HUES48 (cell line): ENCODE data around the gene TBC1D9B.

ENCODE experiments used
- H3K27ac ChIP-seq: one replicate; pipeline ENCODE4 v1.7.0; 2013; ENCODE audit warnings: low read depth, low read length, inconsistent platforms
- H3K27me3 ChIP-seq: 2 replicates; pipeline ENCODE4 v1.6.1; 2013; ENCODE audit warnings: mild to moderate bottlenecking, low read length; ENCODE audit not compliant: control insufficient read depth, insufficient read depth
- H3K36me3 ChIP-seq: 2 replicates; pipeline ENCODE4 v1.6.1; 2013; ENCODE audit warnings: low read length; ENCODE audit not compliant: control insufficient read depth, insufficient read depth
- H3K4me1 ChIP-seq: 2 replicates; pipeline ENCODE4 v1.6.1; 2013; ENCODE audit warnings: mild to moderate bottlenecking, low read length; ENCODE audit not compliant: control insufficient read depth, insufficient read depth
- H3K4me3 ChIP-seq: 2 replicates; pipeline ENCODE4 v1.5.1; 2013; ENCODE audit warnings: mild to moderate bottlenecking, low read depth, low read length
- H3K9ac ChIP-seq: 2 replicates; pipeline ENCODE4 v1.6.1; 2013; ENCODE audit warnings: mild to moderate bottlenecking, low read depth, low read length, moderate library complexity
- H3K9me3 ChIP-seq: 2 replicates; pipeline ENCODE4 v1.6.1; 2013; ENCODE audit warnings: low read length; ENCODE audit not compliant: control insufficient read depth, insufficient read depth

The TBC1D9B gene

DNA sequence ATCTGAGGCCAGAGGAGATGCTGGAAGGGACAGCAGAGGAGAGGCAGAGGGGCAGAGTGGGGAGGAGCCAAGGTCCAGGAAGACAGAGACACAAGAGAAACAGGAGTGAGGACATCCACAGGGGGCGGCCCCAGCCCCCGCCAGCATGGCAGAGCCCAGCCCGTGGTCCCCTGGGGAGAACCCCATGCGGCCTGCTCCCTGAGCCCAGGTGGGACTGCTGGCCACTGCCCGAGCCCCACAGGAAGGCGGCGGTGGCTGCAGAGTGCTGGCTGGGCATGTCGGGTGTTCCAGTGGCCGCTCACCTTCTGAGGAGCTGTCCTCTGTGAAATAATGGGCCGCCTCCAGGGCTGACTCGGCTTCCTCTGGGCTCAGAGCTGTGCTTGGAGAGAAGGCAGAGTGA, 40.2 kb downstream of the TBC1D9B start:
- Histone ChIP-seq H3K4me1 (no peaks in the 10 kb centered on the region), H3K27ac (no peak overlapping the region)

DNA sequence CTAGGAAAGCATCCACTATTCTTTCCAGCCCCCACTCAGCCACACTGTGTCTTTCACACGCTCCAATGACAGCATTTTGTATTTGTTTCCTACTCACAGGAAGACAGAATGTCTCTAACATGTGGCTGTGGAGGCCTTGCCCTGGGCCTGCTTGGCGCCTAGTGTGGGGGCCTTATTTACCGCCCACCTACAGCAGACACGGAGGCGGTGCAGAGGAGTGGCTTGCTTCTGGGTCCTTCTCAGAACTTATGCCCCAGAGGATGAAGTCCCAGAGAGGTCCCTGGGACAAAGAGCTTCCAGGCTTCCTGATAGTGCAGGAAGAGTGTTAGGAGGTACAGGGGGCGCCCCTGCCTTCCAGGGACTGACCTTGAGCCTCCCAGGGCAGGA, 40.6 kb downstream of the TBC1D9B start:
- Histone ChIP-seq H3K9me3 (no peaks in the 10 kb centered on the region), H3K4me3 (no peak overlapping the region), H3K27me3 (no peaks in the 10 kb centered on the region), H3K27ac (no peak overlapping the region), H3K9ac (no peak overlapping the region), H3K4me1 (no peaks in the 10 kb centered on the region), H3K36me3 (peaks cover 54% of the 10 kb centered on the region)

More for the DNA sequence above, 40.2 kb downstream of the TBC1D9B start:
- no peaks in the 10 kb centered on the region for H3K27me3 ChIP-seq
- H3K9me3 ChIP-seq = no peaks in the 10 kb centered on the region
- H3K4me3 ChIP-seq = no peak overlapping the region
- no peak overlapping the region for H3K9ac ChIP-seq
- peaks cover 54% of the 10 kb centered on the region for H3K36me3 ChIP-seq

DNA sequence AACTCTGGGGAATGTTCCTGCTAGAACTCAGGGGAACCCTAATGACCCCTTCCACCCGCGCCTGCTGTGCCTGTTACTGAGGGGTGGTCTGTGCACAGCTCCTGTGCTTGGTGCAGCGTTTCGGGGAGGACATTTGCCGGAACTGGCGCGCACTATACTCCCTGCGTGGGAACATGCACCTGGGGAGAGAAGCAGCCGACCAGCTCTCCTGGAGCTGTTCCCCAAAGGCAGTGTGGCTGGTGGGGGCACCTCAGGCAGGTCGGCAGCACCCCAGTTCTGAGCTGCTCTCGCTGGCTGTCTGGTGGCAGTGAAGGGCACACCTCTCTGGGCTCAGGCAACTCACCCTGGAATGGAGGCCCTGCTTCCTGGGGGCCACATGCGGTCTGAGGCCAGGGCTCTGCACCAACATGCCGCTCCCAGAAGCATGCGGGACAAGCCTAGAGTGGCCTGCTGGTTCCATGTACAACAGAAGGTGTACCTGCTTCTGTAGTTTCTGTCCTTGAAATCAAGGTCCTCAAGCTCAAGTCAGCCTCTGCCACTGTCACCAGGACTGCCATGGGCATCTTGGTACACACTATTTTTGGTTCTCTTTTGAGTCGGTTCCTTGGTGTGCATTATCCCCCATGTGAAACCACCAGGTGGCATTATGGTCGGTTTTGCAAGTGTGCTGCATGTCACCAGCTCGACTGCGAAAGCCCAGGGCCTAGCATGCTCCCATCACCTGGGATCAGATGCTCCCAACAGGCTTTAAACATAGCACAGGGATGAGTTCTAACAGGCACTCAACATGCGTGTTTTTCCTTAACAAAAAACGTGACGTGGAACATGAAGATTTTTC, 41.2 kb downstream of the TBC1D9B start:
- Histone ChIP-seq H3K36me3 (peaks cover 54% of the 10 kb centered on the region), H3K27me3 (no peaks in the 10 kb centered on the region), H3K27ac (no peak overlapping the region), H3K4me1 (no peaks in the 10 kb centered on the region), H3K4me3 (no peak overlapping the region), H3K9ac (no peak overlapping the region), H3K9me3 (no peaks in the 10 kb centered on the region)

DNA sequence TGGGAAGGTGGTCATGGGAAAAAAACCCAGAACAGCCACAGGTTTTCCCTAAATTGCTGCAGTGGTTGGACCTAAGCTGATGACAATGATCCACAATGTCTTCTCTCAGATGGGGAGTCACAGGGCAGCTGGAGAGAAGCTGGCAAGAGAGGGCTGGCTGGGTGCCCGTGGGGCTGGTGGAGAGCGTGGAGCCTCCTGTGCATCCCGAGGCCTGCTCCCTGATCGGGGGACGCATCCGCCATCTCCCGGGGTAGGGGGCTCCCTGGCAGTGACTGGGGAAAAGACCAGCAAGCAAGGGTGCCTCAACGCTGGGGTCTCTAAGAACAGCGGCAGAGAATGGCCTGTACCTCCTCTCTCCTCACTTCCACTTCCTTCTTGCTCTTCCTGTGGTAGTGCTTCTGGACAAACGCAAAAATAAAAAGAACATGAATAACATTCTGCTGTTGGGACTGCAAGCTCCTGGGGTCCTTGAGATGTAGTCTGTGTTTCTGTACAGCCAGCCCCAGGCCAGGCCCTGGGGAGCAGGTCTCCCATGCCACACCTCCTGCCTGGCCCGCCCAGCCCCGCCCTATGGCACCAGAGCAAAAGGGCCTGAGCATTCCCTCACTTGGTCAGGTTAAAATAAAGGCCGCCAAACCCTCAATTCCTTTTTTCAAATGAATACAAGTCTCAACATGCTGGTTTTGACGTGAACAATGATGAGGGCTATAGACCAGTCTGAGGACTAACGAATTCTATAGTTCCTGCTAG, 42.0 kb downstream of the TBC1D9B start:
- Histone ChIP-seq H3K9ac (no peak overlapping the region), H3K27me3 (no peaks in the 10 kb centered on the region), H3K27ac (no peak overlapping the region), H3K4me3 (no peak overlapping the region), H3K36me3 (peaks cover 47% of the 10 kb centered on the region), H3K4me1 (no peaks in the 10 kb centered on the region; the same call in 1 of the 2 replicates), H3K9me3 (no peaks in the 10 kb centered on the region)

DNA sequence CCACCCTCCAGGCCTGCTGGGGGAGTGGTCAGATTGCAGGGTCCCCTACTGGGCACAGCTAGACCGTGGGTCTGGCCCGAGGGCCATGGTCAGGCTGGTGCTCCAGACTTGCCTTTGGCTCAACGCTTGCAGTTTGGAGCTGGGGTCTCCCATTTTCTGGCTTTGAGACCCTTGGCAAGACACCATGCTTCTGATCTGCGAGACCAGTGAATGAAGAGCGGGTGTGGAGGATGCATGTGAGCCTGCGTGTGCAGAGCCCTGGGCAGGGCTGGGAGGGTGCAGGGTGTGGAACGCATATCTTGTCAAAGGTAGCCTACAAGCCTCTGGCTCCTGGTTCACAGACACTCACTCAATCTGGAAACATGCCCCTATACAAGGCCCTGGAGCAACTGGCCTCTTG, 43.0 kb downstream of the TBC1D9B start:
- Histone ChIP-seq H3K36me3 (peaks cover 46% of the 10 kb centered on the region), H3K9me3 (no peaks in the 10 kb centered on the region), H3K9ac (no peak overlapping the region), H3K4me3 (no peak overlapping the region), H3K4me1 (no peaks in the 10 kb centered on the region; the same call in 1 of the 2 replicates), H3K27ac (no peak overlapping the region), H3K27me3 (no peaks in the 10 kb centered on the region)

DNA sequence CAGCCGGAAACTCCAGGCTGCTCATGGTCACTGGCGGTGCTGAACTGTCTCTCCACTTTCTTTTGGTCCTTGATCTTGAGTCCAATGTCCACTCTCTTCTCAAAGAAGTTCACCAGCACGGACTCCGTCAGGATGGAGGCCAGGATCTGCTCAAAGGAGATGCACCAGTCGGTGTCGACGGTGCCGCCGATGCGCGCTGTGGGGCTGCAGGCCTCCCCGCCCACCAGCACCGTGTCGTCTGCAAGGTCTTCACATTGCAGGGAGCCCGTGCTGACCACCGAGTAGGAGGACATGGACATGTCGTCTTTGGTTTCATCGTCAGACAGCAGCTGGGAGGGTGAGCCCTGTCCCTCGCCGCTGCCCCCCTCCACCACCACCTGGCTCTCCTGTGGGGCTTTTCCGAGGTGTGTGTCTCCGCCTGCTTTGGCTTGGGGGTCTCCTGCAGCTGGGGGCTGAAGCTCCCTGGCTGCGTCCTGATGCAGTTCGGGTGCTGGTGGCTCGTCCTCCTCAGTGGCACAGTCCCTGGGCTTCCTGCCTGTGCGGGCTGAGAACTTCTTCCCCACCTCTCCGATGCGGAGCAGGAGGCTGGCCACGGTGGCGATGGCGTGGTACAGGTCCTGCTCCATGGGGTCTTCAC, 44.1 kb downstream of the TBC1D9B start:
- peaks cover 42% of the 10 kb centered on the region for H3K36me3 ChIP-seq

DNA sequence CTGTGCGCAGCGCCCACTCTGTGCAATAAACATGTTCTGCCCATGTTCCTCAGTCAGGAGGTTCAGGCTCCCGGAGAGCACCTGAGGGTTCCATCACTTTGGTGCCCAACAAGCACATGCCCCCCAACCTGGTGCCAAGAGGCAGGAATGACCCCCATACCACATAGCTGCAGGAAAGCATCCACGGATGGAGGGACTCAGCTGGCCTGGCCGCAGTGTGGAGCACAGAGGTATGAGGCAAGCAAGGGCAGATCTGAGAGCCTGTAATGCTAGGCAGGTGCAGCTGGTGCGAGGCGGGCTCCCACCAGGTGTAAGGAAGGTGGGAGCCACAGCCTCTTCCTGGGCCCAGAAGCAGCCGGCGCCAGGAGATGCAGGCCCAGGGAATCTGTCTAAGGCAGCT, 44.8 kb downstream of the TBC1D9B start:
- H3K4me3 ChIP-seq = no peak overlapping the region
- H3K4me1 ChIP-seq = no peaks in the 10 kb centered on the region; the same call in 1 of the 2 replicates
- H3K27me3 ChIP-seq = no peaks in the 10 kb centered on the region
- H3K27ac ChIP-seq = no peak overlapping the region
- H3K36me3 ChIP-seq = peaks cover 42% of the 10 kb centered on the region
- H3K9ac ChIP-seq = no peak overlapping the region
- no peaks in the 10 kb centered on the region for H3K9me3 ChIP-seq

More for the DNA sequence above, 44.1 kb downstream of the TBC1D9B start:
- Histone ChIP-seq H3K4me1 (no peaks in the 10 kb centered on the region; the same call in 1 of the 2 replicates), H3K27ac (no peak overlapping the region), H3K27me3 (no peaks in the 10 kb centered on the region), H3K9me3 (no peaks in the 10 kb centered on the region), H3K4me3 (no peak overlapping the region), H3K9ac (no peak overlapping the region)

DNA sequence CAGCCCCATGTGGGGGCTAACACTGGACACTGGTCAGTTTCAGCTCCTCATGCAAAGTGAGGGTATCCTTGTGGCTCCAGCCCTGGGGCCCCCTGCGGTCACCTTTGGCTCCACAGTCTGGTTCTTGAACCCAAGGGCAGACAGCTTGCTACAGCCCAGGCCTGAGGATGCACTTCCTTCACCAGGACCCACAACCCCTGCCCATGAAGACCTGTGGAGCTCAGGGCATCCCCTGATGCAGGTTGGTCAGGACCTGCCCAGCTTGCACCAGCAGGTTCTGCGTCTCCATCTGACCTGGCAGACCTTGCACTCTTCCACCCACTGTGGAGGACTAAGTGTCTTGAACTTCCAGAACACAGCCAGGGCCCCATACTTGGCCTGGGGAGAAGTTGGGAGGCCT, 45.4 kb downstream of the TBC1D9B start:
- Histone ChIP-seq H3K9me3 (no peaks in the 10 kb centered on the region), H3K9ac (no peak overlapping the region), H3K36me3 (peaks cover 42% of the 10 kb centered on the region), H3K27me3 (no peaks in the 10 kb centered on the region), H3K27ac (no peak overlapping the region), H3K4me1 (no peaks in the 10 kb centered on the region; the same call in 1 of the 2 replicates), H3K4me3 (no peak overlapping the region)

DNA sequence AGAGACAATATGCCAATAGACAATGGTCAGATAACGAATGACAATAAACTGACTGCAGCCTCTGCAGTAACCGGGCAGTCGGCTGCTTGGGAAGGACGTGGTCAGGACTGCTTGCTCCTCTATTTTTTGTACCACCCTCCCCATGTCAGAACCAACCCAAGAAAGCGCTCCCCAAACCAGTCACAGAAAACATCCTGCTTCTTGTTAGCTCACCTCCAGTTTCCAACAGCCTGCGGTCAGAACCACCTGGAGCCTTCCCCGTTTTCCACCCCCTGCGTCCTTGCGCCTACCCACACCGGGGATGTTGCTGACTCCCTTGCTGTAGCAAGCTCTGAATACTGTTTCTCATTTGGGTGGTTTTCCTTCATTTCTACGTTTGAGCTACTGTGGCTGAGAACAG, 47.4 kb downstream of the TBC1D9B start:
- no peaks in the 10 kb centered on the region; the same call in 1 of the 2 replicates for H3K4me1 ChIP-seq
- H3K36me3 ChIP-seq = peaks cover 32% of the 10 kb centered on the region
- no peaks in the 10 kb centered on the region for H3K27me3 ChIP-seq
- no peak overlapping the region for H3K4me3 ChIP-seq
- H3K9me3 ChIP-seq = no peaks in the 10 kb centered on the region
- H3K27ac ChIP-seq = no peak overlapping the region
- H3K9ac ChIP-seq = no peak overlapping the region

DNA sequence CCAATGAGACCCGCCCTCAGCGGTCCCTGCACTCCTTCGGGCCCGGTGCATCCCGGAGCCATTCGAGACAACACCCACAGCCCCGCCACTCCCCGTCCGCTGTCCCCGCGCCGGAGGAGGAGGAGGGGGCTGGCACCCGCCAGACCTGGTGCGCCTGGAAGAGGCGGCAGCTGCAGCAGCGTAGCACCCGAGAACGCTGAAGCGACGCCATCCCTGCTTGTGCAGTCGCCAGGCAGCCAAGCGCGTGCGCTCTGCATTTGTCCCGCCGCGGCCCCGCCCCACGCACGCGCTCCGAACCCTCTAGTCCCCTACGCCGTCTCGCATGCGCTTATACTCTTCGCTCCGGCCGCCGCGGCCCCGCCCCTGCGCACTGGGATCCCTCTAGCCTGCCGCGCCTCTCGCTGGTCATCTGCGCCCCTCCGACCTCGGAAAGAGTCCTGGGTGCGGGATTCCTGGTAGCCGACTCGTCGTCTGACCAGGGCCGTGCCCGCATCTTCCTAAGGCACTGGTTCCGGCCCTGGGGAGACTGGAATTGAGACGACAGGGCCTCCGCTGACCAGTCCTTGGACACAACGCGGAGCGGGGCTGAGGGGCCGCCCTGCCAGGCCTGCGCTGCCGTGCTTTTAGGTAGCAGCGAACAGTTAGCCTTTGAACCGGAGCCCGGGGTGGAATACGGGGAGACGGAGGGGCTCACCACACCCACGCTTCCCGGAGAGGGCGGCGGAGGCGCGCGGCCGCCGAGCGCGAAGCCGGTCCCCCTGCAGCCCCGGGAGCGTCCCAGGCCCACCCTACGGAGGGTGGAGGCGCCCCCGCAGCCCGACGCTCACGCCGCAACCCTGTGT, 48.9 kb downstream of the TBC1D9B start, which contains the start of gene MRNIP:
Gene MRNIP (minus strand): TSS at position 232 of the 842 bp plus-strand sequence. CDS start 21 bp downstream, at position 211.
- Histone ChIP-seq H3K4me3 (peak within 1 kb of the TSS; percentile 94), H3K27me3 (no peaks in the 10 kb centered on the region), H3K36me3 (peaks cover 20% of the 10 kb centered on the region), H3K27ac (peak within 1 kb of the TSS; percentile 64), H3K4me1 (no peaks in the 10 kb centered on the region; the same call in 1 of the 2 replicates), H3K9me3 (no peaks in the 10 kb centered on the region), H3K9ac (peak within 1 kb of the TSS; percentile 68)
